Activated CD4-positive, alpha-beta T cell treated with anti-CD3 and anti-CD28 coated beads for 1 hour (primary cell): ENCODE measurements around the gene JAK3.

Experiments used
- DNase-seq: peaks from one replicate; pipeline ENCODE4 v3.0.0-alpha.2; 2020

The JAK3 gene

DNA sequence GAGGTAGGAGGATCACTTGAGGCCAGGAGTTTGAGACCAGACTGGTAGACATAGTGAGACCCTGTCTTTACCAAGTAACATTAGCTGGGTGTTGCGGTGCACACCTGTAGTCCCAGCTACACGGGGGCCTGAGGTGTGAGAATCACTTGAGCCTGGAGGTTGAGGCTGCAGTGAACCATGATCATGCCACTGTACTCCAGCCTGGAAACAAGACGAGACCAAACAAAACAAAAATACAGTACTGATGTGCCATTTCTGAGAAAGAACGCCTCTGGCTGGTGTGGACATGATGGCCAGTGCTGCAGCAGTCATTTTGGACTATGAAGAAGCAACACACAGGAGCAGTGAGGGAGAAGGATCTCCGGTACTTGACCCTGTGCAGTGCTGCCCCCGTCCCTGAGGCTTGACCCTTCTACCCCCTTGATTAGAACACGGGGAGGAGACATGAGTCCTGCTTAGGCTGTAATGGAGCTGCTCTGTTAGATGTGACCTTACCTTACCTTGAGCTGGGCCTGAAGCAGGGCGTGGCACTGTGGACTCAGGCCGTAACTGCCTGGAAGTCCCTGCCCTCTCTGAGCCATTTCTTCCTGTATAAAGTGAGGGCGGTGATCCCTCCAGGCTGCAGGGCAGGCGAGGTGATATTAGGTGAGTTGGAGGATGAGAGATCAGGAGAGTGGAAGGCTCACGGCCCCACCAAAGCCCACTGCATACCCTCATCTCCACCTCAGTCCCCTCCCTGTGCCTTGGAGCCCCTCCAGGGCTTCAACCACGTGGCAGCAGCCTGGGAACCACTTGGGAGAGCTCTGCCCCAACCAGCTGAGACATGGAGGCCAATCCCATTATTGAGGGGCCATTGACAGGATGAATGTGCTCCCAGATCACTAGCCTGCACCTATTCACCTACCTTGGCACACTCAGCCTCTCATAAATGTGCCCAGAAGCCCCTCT is 17.9 kb upstream of the JAK3 start:
- DNase-seq: no peak

DNA sequence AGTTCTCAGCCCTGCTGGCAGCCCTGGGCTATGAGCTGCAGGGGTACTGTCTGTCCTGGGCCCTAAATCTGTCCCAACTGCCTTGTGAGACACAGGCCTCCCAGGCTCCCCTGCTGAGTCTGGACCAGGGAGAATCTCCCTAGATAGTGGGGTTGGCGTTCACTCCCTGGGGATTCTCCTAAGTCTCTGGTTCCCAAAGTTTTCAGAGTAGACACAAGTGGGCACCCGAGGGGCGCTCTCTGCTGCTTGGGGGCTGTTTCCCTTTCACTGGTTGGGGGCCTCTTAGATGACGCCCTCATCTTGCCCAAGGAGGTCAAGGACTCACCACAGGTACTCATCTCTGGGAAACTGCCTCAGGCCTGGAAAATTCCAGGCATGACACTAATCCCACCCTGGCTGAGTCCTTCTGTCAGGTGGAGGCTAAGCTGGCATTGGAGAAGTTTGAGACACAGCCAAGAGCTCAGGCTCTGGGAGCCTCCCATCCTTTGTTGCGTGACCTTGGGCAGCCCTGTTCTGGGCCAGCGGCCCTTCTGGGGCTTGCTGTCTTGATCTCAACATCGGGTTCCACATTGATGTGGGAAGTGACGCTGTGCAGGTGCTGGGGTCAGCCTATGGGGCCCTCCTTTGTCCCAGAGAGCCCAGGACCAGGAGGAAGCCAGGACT is 15.9 kb upstream of the JAK3 start:
- no peak for DNase-seq

DNA sequence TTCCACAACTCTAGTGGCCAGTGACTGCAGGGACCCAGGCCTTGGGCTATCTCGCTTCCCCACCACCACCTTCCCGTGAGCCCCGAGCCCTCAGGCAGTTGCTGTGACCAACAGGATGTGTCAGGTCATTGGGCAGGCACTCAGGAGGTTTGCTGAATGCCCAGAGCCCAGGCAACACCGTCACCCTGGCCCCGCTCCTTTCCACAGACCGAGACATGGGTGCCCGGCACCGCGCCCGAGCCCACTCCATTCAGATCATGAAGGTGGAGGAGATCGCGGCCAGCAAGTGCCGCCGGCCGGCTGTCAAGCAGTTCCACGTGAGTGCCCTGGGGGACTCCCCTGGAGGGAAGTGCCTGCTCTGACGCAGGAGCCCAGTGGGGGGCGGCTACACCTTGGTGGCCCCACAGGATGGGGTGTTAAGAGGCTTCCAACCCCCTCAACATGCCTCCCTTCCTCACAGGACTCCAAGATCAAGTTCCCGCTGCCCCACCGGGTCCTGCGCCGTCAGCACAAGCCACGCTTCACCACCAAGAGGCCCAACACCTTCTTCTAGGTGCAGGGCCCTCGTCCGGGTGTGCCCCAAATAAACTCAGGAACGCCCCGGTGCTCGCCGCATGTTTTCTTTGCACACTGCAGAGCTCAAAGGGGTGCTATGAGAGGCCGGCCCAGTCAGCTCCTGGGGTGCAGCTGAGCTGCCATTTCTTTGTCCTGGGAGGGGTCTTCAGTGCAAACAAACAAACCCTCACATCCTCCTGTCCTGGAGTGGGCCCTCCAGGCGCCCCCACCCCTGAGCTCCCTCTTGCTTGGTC is 15.1 kb upstream of the JAK3 start:
- no peak for DNase-seq

DNA sequence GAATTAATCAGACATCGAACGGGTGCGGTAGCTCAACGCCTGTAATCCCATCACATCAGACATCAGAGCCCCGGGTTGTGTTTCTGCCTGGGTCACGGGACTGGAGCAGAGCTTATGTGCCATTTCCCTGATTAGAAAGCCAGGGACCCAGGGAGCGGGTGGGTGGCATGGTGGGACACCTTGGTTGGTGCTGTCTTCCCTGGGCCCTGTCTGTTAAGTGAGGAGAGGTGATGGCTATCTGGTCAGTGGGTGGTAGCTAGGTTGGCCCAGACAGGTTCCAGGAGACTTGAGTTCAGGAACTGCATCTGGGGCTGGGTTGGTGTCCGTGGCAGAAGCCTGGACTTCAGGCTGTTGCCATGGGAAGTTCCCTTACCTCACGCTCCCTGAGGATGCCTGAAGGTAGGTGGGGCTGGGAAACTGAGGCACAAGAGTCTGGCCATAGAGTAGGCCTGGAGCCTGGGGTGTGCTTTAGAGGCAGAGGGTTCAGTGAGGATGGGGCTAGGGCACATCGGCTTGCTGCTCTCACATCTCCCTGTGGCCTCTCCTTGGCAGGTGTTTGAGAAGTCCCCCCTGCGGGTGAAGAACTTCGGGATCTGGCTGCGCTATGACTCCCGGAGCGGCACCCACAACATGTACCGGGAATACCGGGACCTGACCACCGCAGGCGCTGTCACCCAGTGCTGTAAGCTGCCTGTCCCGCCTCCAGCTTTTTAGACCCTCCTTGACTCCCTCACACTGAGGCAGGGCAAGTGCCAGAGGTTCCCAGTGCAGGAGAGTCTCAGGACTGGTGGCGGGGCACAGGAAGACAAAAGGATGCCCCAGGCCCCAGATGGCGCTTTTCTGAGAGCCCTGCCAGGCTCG is 14.0 kb upstream of the JAK3 start:
- no peak for DNase-seq

DNA sequence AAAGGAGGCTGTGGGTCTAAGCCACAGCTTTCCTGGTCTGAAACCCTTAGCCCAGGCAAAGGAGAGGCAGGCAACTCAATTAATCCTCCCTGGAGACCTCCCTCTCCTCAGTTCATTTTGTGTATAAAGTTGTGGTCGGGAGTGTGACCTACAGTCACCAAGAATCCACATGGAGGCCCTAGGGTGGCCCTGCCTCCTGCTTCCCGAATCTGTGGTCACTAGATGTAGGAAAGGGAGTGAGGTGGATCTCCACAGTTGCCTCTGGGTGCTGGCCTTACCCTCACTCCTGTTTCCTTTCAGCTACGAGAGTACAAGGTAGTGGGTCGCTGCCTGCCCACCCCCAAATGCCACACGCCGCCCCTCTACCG is 13.2 kb upstream of the JAK3 start:
- DNase-seq: no peak

DNA sequence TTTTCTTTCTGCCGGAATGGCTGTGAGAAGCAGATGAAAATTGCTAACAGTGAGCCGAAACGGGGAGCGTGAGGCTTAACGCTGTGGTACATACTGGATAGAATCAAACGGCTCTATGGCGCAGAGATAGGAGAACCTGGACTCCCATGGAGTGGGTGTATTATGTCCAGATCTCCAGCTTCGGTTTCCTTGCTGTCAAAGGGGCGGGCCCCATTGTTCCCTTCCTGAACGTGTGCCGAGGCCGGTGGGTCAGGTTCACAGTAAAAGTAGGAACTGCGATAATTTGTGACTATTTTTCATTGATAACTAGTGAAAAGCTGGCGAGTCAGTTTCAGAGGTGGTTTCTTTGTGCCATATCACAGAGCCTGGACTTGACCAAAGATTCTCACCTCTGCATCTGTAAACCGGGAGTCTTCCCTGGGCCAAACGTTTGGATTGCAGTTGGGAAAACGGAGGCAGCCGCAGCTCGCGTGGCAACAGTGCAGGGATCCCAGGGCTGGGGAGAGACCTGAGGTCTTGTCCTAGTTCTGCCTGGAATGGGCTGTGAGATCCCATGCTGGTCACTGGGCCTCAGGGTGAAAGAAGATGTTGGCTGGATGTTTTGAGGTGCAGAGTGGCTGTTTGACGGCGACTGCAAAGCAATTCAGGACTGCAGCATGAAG is 12.7 kb upstream of the JAK3 start:
- DNase-seq: no peak

DNA sequence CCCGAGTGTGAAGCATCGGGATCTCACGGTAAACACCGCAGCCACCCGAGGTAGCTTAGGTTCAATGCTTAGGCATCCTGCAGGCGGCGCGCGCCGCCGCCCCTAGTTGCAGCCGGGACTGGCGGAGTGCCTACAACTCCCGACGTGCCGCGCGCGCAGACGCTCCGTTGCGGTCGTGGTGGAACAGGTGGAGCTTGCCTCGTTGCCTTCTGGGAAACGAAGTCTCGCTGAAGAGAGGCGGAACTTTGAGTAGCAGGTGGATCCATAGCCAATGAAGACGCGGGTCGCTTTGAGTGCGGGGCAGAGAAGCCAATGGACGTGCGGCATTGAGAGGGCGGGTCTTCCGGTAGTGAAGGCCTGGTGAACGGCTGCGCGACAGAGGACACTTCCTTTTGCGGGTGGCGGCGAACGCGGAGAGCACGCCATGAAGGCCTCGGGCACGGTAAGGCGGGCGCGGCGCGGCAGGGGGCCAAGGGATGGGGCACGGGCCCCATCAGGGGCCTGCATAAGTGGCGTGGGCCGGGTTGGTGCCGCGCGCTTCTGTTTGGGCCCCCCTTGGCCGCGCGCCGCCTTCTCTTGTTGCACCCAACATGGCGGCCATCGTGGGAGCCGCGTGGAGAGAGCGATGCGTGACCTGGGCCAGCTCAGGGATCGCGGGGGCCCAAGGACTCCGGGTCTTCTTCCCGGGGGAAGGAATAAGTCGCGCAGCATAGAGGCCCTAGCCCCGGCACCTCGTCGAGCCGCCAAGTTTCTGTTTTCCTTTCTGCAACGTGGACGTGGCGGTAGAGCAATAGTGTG is 11.9 kb upstream of the JAK3 start, which contains the start of gene RPL18A:
RPL18A (plus strand) TSS at position 378 of the 798 bp plus-strand sequence; CDS start at position 425, 47 bp downstream.
- peak; percentile 99 for DNase-seq

DNA sequence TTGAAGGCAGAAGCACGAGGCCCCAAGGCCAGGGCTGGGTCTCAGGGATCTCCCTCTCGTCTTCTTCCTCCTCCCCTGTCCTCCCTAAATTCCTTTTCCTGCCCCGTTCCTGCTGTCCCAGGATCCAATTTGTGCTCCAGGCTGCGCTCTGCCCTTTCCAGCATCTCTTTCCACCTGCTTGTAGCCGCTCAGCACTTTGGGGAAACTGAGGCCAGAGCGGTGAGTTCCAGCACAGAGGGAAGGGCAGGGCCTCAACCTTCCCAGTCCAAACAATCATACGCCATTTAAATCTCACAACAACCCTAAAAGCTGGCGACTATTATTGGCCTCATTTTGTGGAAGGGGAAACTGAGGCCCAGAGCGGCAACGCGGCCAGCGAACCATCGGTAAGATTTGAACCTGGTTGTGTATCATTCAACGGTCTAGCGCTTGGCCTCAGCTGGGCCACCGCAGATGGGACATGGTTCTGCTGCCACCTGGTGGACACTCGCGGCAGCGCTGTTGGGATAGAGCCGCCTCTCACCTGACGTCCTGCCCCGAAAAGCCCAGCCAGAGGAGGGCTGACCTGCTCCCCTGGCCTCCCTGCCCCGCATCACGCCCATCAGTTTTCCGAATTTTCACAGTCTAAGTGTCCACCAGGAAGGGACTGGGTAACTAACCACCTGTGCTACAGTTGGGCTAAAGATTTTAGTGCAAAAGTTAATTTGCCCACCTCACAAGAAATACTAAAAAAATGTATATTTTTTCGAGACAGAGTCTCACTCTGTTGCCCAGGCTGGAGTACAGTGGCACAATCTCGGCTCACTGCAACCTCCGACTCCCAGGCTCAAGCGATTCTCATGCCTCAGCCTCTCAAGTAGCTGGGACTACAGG is 7.7 kb upstream of the JAK3 start:
- peak; percentile 85 for DNase-seq

DNA sequence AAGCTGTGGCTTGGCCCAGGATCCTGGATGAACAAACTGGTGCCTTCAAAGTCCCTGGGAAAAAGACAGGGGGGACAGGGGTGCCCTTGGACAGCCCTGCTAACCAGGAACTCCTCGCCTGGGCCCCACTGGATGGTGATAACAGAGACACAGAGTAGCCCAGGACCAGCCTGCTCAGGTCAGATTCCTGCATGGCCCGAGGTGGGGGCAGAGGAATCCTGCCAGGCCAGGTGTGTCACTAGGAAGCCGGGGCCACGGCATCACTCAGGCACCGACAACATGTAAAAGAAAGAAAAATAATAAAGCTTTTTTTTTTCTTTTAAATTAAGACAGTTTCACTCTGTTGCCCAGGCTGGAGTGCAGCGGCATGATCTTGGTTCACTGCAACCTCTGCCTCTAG is 6.3 kb upstream of the JAK3 start:
- no peak for DNase-seq

DNA sequence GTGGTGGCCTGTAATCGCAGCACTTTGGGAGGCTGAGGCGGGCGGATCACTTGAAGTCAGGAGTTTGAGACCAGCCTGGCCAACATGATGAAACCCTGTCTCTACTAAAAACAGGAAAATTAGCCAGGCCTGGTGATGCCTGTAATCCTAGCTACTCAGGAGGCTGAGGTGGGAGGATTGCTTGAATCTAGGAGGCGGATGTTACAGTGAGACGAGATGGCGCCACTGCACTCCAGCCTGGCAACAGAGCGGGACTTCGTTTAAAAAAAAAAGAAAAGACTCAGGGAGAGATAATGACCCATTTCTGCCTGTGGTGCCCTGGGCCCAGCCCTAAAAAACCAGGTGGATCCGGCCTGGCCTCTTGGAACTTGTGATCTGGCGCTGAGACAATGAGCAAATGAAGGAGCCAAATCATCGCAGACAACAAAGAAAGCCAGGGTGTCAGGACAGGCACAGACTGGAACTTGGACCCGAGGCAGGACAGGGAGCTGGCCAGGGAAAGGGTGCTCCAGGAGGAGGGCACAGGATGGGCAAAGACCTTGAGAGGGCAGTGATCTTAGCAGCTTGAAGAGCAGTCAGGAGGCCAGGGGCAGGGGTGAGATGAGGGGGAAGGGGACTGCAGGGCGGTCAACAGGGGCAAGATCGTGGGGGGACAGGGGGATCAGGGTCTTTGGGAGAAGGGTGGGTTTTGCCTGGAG is 962 bp upstream of the JAK3 start:
- no peak for DNase-seq

DNA sequence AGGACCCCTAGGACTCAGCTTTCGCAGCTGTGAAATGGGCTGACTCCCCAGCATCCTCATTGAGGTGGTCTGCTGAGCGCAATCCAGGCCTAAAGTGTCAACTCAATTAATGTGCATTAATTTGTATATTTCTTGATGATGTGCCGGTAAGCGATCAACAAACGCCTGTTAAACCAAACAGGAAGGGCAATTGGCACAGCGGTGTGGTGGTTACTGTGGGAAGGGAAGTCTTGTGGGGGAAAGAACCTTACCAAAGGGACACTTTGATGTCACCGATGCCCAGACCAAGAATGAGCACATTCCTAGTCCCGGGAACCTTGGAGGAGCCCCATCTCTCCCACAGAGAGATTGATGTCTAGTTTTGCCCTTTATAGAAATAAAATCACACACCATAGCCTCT is 1.6 kb downstream of the JAK3 start:
- no peak for DNase-seq

DNA sequence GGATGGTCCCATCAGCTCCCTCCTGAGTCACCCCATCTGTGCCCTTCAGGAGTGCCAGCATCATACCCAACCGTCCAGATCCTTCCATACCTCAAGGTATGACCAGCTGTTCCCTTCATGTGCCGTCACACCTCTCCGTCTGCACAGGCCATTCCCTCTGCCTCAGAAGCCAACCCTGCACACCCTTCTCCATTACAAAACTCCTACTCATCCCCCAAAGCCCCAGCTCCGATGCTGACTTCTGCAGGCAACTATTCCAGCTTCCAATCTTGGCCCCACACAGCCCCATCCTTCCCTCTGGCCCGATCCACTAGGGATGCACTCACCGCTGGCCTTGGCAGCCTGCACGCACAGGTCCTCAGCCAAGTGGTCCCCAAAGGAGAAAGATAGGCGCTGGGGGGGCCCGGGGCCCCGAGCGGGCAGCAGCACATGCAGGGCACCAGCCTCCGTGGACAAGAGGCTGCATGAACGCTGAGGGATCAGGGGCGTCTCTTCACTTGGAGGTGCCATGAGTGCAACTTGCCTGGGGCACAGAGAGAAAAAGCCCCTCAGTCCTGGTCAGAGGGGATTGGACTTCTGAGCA is 3.8 kb downstream of the JAK3 start:
- DNase-seq: no peak

DNA sequence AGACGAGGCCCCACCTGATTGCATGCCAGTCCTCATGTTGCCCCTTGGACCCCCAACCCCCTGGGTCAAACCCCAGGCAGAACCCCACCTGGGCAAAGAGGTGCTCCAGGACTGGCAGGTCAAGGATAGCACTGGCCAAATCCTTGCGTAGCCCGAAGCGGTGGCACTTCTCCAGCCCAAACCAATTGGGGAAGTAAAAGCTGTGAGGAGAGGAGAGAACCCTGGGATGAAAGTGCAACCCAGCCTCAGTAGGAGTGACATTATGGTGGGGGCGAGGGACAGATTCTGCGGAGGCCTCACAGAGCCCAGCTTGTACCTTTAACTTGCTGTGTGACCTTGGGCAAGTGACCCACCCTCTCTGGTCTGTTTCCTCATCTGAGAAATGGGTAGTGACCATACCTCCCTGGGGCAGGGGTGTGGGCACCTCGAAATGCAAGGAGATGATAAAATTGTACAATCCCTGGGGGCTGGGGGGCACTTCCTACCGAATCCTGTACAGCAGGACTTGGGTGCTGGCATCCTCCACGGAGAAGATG is 4.4 kb downstream of the JAK3 start:
- no peak for DNase-seq

DNA sequence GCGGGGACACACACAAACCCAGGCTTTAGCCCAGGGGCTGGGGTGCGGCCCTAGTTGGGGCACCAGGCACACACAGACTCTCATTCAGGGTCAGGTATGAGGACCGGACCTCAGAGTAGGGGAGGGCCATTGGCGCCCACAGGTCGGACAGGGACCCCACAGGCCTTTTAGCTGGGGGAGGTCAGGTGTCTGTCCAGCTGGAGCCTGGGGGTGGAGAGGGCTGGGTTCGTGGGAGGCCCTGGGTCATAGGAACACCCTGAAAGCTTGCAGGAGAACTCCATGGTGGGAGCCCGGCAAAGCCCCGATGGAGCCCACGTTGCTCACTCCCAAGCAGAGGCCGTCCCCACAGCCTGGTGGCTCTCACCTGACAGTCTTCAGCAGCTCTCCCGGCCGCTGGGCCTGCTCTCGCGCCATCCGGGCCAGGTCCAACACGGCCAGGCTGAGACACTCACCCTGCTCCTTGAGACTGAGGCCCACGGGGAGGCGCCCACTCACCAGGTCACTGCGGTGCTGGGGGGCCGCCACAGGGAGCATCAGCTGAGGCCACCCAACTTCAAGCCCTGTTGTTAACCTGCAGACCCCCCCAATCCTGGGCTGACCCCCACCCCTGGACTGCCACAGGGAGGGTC is 5.0 kb downstream of the JAK3 start:
- DNase-seq: no peak

DNA sequence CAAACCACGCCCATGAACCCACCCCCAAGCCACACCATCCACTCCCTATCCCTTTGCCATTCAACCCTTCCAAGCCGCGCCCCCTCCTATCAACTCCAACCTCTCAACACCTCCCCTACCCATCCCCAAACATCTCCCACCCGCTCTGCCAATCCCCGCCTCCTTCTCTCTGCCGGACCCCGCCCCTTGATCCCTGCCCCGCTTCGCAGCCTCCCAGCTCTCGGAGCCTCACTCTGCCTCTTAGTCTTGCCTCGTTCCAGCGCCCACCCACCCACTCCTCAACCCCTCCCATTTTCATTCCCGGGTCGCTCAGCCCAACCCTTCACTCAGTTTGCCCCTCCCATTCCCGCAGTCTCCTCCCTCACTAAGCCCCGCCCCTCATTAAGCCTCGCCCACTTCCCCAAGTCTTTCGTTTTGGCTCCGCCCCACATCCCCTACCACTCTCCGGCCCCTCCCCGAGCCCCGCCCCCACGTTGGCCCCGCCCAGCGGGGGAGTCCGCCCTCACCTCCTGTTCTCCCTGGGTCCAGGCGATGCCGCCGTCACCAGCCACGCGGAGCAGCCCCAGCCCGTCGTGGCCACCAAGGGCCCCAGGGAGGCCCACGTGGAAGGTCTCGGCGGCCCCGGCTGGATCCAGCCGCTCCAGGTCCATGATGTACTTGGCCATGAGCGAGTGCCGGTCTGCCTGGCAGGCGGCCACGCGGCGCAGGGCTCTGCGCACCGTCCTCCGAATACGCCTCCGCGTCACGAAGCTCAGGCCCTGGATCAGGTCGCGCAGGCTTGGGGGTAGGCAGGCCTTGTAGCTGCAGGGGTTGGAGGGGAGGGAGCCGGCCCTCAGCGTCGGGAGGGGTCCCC is 5.7 kb downstream of the JAK3 start:
- peak; percentile 44 for DNase-seq

DNA sequence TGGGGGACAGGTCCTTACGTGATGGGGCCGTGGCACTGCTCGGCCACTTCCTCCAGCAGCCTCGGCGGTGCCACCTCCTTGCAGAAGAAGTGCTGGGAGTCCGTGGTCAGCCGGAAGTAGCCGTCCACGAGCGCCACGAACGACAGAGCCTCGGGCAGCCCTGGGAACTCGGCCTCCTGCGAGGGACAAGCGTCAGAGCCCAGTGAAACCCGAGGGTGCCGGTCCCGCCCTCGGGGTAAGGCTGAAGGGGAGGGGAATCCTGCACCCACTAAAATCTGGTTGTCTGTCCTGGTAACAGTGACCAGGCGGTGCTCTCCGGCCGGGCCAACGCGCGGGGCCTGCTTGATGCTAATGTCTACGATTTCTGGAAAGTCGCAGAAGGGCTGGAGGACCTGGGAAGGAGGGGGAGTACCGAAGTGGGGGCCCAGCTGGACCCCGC is 6.4 kb downstream of the JAK3 start:
- DNase-seq: no peak

DNA sequence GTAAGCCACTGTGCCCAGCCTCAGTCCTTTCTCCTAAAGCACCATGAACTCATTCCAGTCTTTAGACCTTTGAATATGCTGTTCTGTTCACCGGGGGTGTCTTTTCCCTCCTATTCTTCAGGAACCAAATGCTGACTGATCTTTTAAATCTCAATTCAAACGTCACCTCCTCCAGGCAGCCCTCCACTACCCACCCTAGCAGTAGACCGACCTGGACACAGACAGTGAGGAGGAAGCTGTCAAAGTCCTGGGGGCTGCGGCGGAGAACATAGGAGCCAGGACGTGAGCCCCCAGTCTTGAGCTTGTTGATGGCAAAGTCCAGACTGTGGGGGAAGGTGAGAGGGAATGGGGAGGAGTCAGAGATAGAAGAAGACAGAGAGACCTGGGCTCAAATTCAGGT is 7.8 kb downstream of the JAK3 start:
- no peak for DNase-seq
